Measurements from ENCODE around the gene HTN1. TPM values are rescaled to one million over a fixed set of nuclear protein-coding genes. Genes with fewer than 3 reads are reported as not detected.

The HTN1 gene
- total RNA-seq: not detected in 2 replicates

DNA sequence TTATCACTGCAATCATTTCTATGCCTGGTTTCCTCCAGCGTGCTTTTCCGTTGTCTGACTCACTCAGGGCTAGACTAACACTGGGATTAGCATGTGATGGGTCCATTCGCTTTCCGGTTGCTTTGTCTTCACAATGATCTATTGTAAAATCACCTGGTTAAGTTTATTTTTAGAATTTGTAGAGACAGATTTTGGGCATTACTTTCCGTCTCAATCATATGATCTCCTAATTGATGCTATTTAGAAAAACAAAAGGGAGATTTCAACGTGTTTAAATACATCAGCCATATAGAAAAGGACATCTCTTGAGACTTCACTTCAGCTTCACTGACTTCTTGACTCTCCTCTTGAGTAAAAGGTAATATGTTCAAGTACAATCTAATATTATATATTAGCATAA is at the start of gene HTN1:
Gene HTN1 (plus strand): TSS at position 301 of the 400 bp plus-strand sequence. CDS start 2,639 bp downstream, outside the sequence.

DNA sequence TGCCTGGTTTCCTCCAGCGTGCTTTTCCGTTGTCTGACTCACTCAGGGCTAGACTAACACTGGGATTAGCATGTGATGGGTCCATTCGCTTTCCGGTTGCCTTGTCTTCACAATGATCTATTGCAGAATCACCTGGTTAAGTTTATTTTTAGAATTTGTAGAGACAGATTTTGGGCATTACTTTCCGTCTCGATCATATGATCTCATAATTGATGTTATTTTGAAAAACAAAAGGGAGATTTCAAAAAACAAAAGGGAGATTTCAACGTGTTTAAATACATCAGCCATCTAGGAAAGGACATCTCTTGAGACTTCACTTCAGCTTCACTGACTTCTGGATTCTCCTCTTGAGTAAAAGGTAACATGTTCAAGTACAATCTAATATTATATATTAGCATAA is 22.1 kb upstream of the HTN1 start, which contains the start of gene HTN3:
Gene HTN3 (plus strand): TSS at position 301 of the 400 bp plus-strand sequence. CDS start 2,282 bp downstream, outside the sequence.

Other genes starting within 250 kb of the HTN1 start
- gene SULT1E1, start 190.3 kb upstream of the HTN1 start, total RNA-seq: 13.6 and 23.7 TPM in 2 replicates
- not detected in 2 replicates for gene CSN1S1, start 119.4 kb upstream of the HTN1 start, total RNA-seq
- gene CSN2, start 84.7 kb upstream of the HTN1 start, total RNA-seq: not detected in 2 replicates
- 0.80 TPM in 1 of 2 replicates, not detected in the other for gene STATH, start 54.5 kb upstream of the HTN1 start, total RNA-seq
- gene HTN3, start 22.0 kb upstream of the HTN1 start, total RNA-seq: not detected in 2 replicates
- gene PRR27, start 103.8 kb downstream of the HTN1 start, total RNA-seq: not detected in 2 replicates
- not detected in 2 replicates for gene ODAM, start 145.3 kb downstream of the HTN1 start, total RNA-seq
- gene FDCSP, start 175.7 kb downstream of the HTN1 start, total RNA-seq: 7.7 and 11.6 TPM in 2 replicates
- gene CSN3, start 192.2 kb downstream of the HTN1 start, total RNA-seq: not detected in 2 replicates

Measured in epithelial cell of alveolus of lung (primary cell).